BLaER1 treated with 17β-estradiol and CSF1 and Interleukin-3, amounts not matched to agents 10 nM and 100 nM (cell line): ENCODE results near the gene HDC.

Experiments
- H3K27ac ChIP-seq, 11 experiments: shearing (Covaris generic); formaldehyde crosslinking; 2 replicates each; pipeline ENCODE4 v1.8.1; 2022
- H3K27me3 ChIP-seq, 11 experiments: shearing (Covaris generic); formaldehyde crosslinking; 2 replicates each; pipeline ENCODE4 v1.8.1; 2022
- H3K36me3 ChIP-seq, 11 experiments: shearing (Covaris generic); formaldehyde crosslinking; 2 replicates each; pipeline ENCODE4 v1.8.1; 2022
- H3K4me1 ChIP-seq, 10 experiments: shearing (Covaris generic); formaldehyde crosslinking; 2 replicates each; pipeline ENCODE4 v1.8.1; 2022
- H3K4me2 ChIP-seq, 11 experiments: shearing (Covaris generic); formaldehyde crosslinking; 2 replicates each; pipeline ENCODE4 v1.8.1; 2022
- H3K4me3 ChIP-seq, 10 experiments: shearing (Covaris generic); formaldehyde crosslinking; 2 replicates each; pipeline ENCODE4 v1.8.1; 2022
- H3K9ac ChIP-seq, 11 experiments: shearing (Covaris generic); formaldehyde crosslinking; 2 replicates each; pipeline ENCODE4 v1.8.1; 2022
- H3K9me3 ChIP-seq, 11 experiments: shearing (Covaris generic); formaldehyde crosslinking; replicated peaks in 1 of 11; 2 replicates each; pipeline ENCODE4 v1.8.1; 2022
- H4K20me1 ChIP-seq, 11 experiments: shearing (Covaris generic); formaldehyde crosslinking; 2 replicates each; pipeline ENCODE4 v1.8.1; 2022
- Cebpa-rat ChIP-seq, 11 experiments: shearing (Covaris generic); IDR thresholded peaks; 2 replicates each; pipeline ENCODE4 v1.8.1; 2022

HDC gene

DNA sequence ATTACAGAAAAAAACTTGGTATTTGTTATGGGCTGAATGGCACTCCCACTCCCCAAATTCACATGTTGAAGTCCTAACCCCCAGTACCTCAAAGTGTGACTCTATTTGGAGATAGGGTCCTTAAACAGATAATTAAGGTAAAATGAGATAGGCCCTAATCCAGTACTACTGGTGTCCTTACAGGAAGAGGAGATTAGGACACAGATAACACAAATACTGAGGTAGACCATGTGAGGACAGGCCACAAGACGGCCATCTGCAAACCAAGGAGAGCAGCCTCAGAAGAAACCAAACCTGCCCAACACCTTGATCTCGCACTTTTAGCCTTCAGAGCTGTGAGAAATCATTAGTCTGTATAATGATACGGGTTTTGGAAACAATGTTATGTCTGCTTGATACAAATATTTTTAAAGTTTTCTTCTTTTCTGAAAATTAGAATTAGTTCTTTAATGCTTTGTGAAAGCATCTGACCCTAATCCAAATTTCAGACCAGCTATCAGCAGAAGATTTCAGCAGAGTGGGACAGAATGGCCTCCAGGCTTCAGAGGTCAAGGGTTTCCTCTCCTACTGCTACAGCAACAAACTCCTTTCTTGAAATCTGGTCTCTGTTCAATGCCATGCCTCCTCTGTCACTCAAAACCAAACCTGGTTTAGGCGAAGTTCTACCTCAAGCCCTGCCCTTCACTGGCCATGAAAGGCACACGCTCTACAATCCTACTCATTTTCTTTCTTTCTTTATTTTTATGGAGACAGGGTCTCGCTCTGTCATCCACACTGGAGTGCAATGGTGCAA is 22.0 kb upstream of the HDC start:
- Histone ChIP-seq H3K9me3 (no peaks in the 10 kb centered on the region), H3K27ac (no peak overlapping the region), H3K4me2 (no peak overlapping the region), H4K20me1 (no peaks in the 10 kb centered on the region), H3K9ac (no peak overlapping the region), H3K27me3 (no peaks in the 10 kb centered on the region), H3K4me3 (no peak overlapping the region), H3K36me3 (peaks cover 70 to 100% (median 87%) of the 10 kb centered on the region in 11 experiments), H3K4me1 (0 out of 20 replicates have a peak, but pooled peaks cover 0 to 5% (median 0%) of the 10 kb centered on the region in 10 experiments)
- no peak for TF ChIP-seq Cebpa-rat (IDR thresholded peaks at IDR 0.05)

- Histone ChIP-seq H4K20me1 (no peaks in the 10 kb centered on the region; a peak in 1 of 22 replicates), H3K4me2 (no peak overlapping the region), H3K27me3 (no peaks in the 10 kb centered on the region), H3K36me3 (peaks cover 25 to 97% (median 54%) of the 10 kb centered on the region in 11 experiments), H3K4me1 (peaks cover 0 to 19% (median 0%) of the 10 kb centered on the region in 10 experiments; a peak in 5 of 20 replicates), H3K9ac (no peak overlapping the region), H3K4me3 (no peak overlapping the region), H3K9me3 (no peaks in the 10 kb centered on the region), H3K27ac (no peak overlapping the region)
- no peak for TF ChIP-seq Cebpa-rat (IDR thresholded peaks at IDR 0.05)
These were observed 15.9 kb upstream of the HDC start for GRCh38 chr15:50281427-50281826.

- Histone ChIP-seq H3K27me3 (no peaks in the 10 kb centered on the region), H3K36me3 (peaks cover 18 to 86% (median 46%) of the 10 kb centered on the region in 11 experiments), H3K9ac (no peak overlapping the region), H3K27ac (no peak overlapping the region), H3K4me2 (no peak overlapping the region), H4K20me1 (no peaks in the 10 kb centered on the region; a peak in 1 of 22 replicates), H3K4me1 (peaks cover 0 to 19% (median 0%) of the 10 kb centered on the region in 10 experiments; a peak in 5 of 20 replicates), H3K4me3 (no peak overlapping the region), H3K9me3 (no peaks in the 10 kb centered on the region)
- no peak for TF ChIP-seq Cebpa-rat (IDR thresholded peaks at IDR 0.05)
These were observed 14.7 kb upstream of the HDC start for GRCh38 chr15:50280271-50280670.

DNA sequence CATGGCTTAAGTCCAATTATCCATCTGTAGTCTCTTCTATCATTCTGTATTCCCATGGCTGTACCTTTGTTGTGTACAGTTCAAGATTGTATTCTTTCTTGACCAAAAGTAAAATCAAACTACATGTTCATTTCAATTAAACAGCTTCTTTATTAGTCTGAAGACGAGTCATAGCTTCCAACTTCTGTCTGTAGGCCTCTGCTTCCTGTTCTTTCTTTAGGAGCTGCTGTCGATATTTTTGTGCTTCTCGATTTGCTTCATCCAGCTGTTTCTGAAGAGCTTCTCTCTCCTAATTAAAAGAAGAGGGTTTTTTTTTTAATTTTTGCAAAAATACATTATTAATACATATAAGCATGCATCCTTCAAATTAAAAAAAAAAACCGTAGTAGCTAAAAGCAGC is 13.0 kb upstream of the HDC start:
- Histone ChIP-seq H3K9ac (no peak overlapping the region), H3K4me1 (peaks cover 0 to 19% (median 0%) of the 10 kb centered on the region in 10 experiments; a peak in 5 of 20 replicates), H3K27ac (0 out of 22 replicates have a peak overlapping the region, but pooled peaks of 1 of the 11 experiments have one; percentile 17), H3K4me3 (no peak overlapping the region), H3K9me3 (no peaks in the 10 kb centered on the region), H3K4me2 (peak overlapping the region in 1 of 11 experiments; percentile 13; a peak in 2 of 22 replicates), H3K36me3 (peaks cover 5 to 68% (median 31%) of the 10 kb centered on the region in 11 experiments; a peak in 21 of 22 replicates), H4K20me1 (no peaks in the 10 kb centered on the region; a peak in 1 of 22 replicates), H3K27me3 (no peaks in the 10 kb centered on the region)
- no peak for TF ChIP-seq Cebpa-rat (IDR thresholded peaks at IDR 0.05)

GRCh38 chr15:50277370-50277769 is 11.8 kb upstream of the HDC start:
- peaks cover 4 to 57% (median 28%) of the 10 kb centered on the region in 11 experiments; a peak in 20 of 22 replicates for H3K36me3 ChIP-seq
- TF ChIP-seq Cebpa-rat (IDR thresholded peaks at IDR 0.05) = no peak
- no peaks in the 10 kb centered on the region for H3K9me3 ChIP-seq

GRCh38 chr15:50275908-50276307 is 10.4 kb upstream of the HDC start:
- H3K27me3 ChIP-seq = no peaks in the 10 kb centered on the region
- H3K4me1 ChIP-seq = peaks cover 0 to 19% (median 0%) of the 10 kb centered on the region in 10 experiments; a peak in 5 of 20 replicates
- H3K4me3 ChIP-seq = no peak overlapping the region
- no peaks in the 10 kb centered on the region for H4K20me1 ChIP-seq
- no peak for TF ChIP-seq Cebpa-rat (IDR thresholded peaks at IDR 0.05)
- H3K9ac ChIP-seq = no peak overlapping the region
- H3K9me3 ChIP-seq = no peaks in the 10 kb centered on the region
- H3K27ac ChIP-seq = no peak overlapping the region
- no peak overlapping the region for H3K4me2 ChIP-seq
- peaks cover 4 to 43% (median 18%) of the 10 kb centered on the region in 11 experiments; a peak in 19 of 22 replicates for H3K36me3 ChIP-seq

More at GRCh38 chr15:50277370-50277769, 11.8 kb upstream of the HDC start:
- Histone ChIP-seq H3K27me3 (no peaks in the 10 kb centered on the region), H3K4me3 (no peak overlapping the region), H4K20me1 (no peaks in the 10 kb centered on the region; a peak in 1 of 22 replicates), H3K4me1 (peaks cover 0 to 19% (median 0%) of the 10 kb centered on the region in 10 experiments; a peak in 5 of 20 replicates), H3K27ac (no peak overlapping the region), H3K4me2 (peak overlapping the region in 2 of 11 experiments; percentile 13 to 16; a peak in 3 of 22 replicates), H3K9ac (no peak overlapping the region)

DNA sequence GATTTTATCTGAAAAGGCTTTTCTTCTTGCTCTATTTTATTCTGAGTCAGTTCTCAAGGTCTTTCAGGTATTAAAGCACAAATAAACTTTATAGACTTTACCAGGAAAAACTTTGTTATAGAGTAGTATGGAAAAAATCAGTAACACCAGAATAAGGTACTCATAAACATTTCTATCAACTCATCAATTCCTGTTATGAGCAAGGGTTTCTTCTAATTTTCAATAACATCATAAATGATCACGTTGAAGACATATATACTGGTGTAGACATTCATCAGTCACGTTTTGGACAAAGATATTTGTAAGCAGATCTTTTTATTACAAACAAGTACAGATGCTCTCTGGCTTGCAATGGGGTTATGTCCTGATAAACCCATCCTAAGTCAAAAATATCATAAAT is 9.6 kb upstream of the HDC start:
- no peak for TF ChIP-seq Cebpa-rat (IDR thresholded peaks at IDR 0.05)
- Histone ChIP-seq H3K4me1 (peaks cover 0 to 19% (median 0%) of the 10 kb centered on the region in 10 experiments; a peak in 5 of 20 replicates), H3K9me3 (no peaks in the 10 kb centered on the region), H3K4me3 (no peak overlapping the region), H3K4me2 (no peak overlapping the region), H3K9ac (no peak overlapping the region), H4K20me1 (no peaks in the 10 kb centered on the region), H3K36me3 (peaks cover 2 to 35% (median 14%) of the 10 kb centered on the region in 11 experiments; a peak in 19 of 22 replicates), H3K27ac (no peak overlapping the region), H3K27me3 (no peaks in the 10 kb centered on the region)

- no peaks in the 10 kb centered on the region for H3K27me3 ChIP-seq
- peaks cover 5 to 7% (median 6%) of the 10 kb centered on the region in 10 experiments for H3K4me1 ChIP-seq
- no peak overlapping the region for H3K9ac ChIP-seq
- no peak overlapping the region for H3K4me2 ChIP-seq
- no peak overlapping the region for H3K27ac ChIP-seq
- TF ChIP-seq Cebpa-rat (IDR thresholded peaks at IDR 0.05) = no peak
- no peaks in the 10 kb centered on the region for H4K20me1 ChIP-seq
- no peak overlapping the region for H3K4me3 ChIP-seq
- H3K9me3 ChIP-seq = peaks cover 0 to 18% (median 9%) of the 10 kb centered on the region in 11 experiments; a peak in 11 of 22 replicates
- H3K36me3 ChIP-seq = no peaks in the 10 kb centered on the region
These were observed 2.1 kb upstream of the HDC start for GRCh38 chr15:50267577-50267976.

GRCh38 chr15:50262533-50262932 is 3.0 kb downstream of the HDC start:
- H3K9ac ChIP-seq = no peak overlapping the region; a peak in 2 of 22 replicates
- H4K20me1 ChIP-seq = no peaks in the 10 kb centered on the region
- H3K27ac ChIP-seq = peak overlapping the region in 8 of 11 experiments; percentile 13 to 59 (median 43); a peak in 10 of 22 replicates
- H3K9me3 ChIP-seq = peaks cover 0 to 10% (median 6%) of the 10 kb centered on the region in 11 experiments; a peak in 11 of 22 replicates
- peaks cover 13 to 41% (median 27%) of the 10 kb centered on the region in 10 experiments for H3K4me1 ChIP-seq
- H3K4me3 ChIP-seq = no peak overlapping the region
- TF ChIP-seq Cebpa-rat (IDR thresholded peaks at IDR 0.05) = no peak
- peak overlapping the region; percentile 49 to 83 (median 65) for H3K4me2 ChIP-seq
- H3K36me3 ChIP-seq = no peaks in the 10 kb centered on the region
- H3K27me3 ChIP-seq = no peaks in the 10 kb centered on the region
